Fibroblast of villous mesenchyme (primary cell): Measurements from ENCODE around the gene EPHB3. TPM values are rescaled to one million over a fixed set of nuclear protein-coding genes. Genes with fewer than 3 reads are reported as not detected.
"Not testable (repeated sequence)": the region's sequence is repeated elsewhere in the genome, so short reads cannot be mapped to it uniquely, and the experiment has no call there.

ENCODE experiments used
- DNase-seq: peaks from one replicate; pipeline ENCODE4 v3.0.0-alpha.2; 2010; ENCODE audit warnings: low read depth
- H3K4me3 ChIP-seq: 2 replicates; pipeline ENCODE4 v1.5.1; 2011; ENCODE audit warnings: low read depth, mild to moderate bottlenecking, low read length
- total RNA-seq: library from RNA; depleted of rRNA; stranded (reverse); fragments of >200 nt; gene quantifications from 2 replicates; pipeline ENCODE4 v1.2.3, GENCODE V29; 2012
- TF ChIP-seq, protein P1 (sequence below): IDR thresholded peaks from 2 replicates; pipeline ENCODE4 v1.5.1; 2012; ENCODE audit warnings: low read depth, mild to moderate bottlenecking, low read length; ENCODE audit not compliant: insufficient read depth

The EPHB3 gene
- total RNA-seq, 1 donor: 2.2 TPM

DNA sequence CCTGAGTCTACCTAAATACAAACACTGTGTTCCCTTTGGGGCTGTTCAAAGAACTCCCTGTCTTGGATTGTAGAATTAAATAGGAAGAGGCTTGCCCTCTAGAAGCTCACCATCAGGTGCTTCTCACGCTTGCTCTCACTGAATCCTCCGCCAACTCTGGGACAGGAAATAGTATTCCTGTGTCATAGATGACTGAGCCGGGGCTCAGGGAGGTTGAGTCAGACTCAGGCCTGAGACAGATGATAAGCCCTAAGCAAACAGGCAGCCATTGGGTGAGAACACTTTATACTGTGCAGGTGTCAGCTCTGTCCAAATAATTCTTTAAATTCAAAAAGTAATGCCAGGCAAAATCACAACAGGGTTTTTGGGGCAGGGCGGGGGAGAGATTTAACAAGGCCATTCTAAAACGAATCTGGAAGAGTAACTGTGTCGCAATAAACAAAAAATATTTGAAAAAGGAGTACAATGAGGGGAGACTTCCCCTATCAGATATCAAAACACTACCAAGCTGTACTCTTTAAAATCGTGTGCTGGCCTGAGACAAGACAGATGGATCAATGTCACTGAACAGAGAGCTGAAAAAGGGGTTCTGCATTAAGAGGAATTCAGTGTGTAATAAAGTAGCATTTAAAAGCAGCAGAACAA, 59.0 kb downstream of the EPHB3 start:
- TF ChIP-seq, protein P1, sequence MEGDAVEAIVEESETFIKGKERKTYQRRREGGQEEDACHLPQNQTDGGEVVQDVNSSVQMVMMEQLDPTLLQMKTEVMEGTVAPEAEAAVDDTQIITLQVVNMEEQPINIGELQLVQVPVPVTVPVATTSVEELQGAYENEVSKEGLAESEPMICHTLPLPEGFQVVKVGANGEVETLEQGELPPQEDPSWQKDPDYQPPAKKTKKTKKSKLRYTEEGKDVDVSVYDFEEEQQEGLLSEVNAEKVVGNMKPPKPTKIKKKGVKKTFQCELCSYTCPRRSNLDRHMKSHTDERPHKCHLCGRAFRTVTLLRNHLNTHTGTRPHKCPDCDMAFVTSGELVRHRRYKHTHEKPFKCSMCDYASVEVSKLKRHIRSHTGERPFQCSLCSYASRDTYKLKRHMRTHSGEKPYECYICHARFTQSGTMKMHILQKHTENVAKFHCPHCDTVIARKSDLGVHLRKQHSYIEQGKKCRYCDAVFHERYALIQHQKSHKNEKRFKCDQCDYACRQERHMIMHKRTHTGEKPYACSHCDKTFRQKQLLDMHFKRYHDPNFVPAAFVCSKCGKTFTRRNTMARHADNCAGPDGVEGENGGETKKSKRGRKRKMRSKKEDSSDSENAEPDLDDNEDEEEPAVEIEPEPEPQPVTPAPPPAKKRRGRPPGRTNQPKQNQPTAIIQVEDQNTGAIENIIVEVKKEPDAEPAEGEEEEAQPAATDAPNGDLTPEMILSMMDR: no peak
- peak; percentile 13 for DNase-seq
- no peak overlapping the region for H3K4me3 ChIP-seq

DNA sequence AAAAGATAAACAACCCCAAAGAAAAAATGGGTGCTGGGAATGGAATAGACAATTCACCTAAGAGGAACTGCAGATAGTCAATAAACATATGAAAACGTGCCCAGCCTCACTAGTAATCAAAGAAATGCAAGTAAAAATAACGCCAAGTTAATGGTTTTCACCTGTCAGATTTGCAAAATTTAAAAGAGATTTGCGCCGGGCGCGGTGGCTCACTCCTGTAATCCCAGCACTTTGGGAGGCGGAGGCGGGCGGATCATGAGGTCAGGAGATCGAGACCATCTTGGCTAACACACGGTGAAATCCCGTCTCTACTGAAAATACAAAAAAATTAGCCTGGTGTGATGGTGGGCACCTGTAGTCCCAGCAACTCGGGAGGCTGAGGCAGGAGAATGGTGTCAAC, 60.6 kb downstream of the EPHB3 start:
- not testable (repeated sequence) for H3K4me3 ChIP-seq, DNase-seq

GRCh38 chr3:184626923-184627322, 65.3 kb downstream of the EPHB3 start:
- TF ChIP-seq, protein P1: no peak
- no peak overlapping the region for H3K4me3 ChIP-seq
- no peak for DNase-seq

DNA sequence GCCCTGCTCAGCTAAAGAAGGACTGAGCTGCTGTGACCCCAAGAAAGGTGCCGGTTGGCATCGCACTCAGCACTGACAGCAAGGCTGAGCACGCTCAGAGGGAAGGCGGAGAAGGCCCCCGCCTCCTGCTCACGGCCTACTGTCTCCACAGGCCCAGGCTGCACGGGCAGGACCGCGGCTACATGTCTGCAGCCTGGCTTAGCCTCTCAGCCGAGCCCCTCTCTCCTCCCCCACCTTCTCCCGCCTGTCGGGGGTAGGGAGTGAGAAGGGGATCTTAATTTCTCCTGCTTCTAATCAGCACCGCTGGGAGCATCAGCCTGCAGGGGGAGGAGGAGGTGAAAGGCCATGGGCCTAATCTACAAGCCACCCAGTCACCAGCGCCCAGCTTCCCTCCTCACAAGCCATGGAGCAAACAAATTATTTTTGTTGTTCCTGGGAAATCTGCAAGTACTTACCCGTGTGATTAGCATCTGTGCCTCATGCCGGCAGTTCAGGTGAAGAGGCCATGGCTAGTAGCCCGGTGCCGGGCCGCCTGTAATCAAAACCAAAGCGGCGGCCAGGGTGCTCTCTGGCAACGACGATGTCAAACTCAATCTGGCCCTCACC, 68.1 kb downstream of the EPHB3 start:
- DNase-seq: no peak
- TF ChIP-seq, protein P1: no peak
- no peak overlapping the region for H3K4me3 ChIP-seq

DNA sequence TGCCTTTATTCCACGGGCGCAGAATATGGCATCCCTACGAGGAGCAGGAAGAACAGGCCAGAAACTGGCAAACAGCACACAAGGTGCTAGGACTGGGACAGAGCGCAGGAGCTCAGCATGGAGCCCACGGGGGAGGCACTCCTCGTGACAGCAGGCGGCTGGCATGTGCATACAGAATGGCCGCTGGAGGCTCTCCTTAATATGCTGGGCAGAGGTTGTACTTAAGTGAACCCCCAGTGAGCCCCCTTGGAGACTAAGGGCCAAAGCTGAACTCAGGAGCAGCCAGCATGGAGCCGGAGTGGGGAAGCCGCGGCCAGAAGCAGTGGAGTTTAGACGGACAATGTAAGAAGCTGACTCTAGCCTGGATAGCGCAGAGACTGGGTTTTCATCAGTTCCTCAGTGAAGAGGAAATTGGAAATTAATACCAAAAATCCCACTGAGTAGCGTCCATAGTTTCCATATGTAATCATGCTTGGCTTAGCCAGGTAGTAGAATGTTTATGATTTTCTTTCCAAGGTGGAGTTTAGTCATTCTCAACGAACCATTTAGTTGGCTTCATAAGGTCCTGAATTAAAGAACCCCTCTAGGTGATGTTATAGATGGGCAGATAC, 69.4 kb downstream of the EPHB3 start:
- no peak overlapping the region for H3K4me3 ChIP-seq
- TF ChIP-seq, protein P1: no peak
- no peak for DNase-seq

DNA sequence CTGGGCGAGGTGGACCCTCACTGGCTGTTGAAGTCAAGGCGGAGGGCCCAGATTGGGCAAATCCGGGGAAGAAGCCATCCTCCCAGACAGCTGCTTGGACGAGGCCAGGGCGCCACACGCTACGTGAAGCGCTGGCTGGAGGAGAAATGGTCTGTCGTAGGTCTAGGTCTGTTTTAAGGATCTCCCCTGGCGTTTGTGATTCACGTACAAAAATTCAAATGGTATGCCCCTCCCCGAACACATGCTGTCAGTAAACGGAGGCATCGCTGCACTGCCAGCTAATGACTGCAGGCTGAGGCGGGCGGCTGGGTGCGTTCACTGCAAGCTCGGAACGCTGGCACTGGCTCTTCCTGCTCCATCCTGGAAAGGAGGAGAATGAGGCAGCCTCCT, 69.9 kb downstream of the EPHB3 start:
- DNase-seq: no peak
- H3K4me3 ChIP-seq: no peak overlapping the region
- TF ChIP-seq, protein P1: no peak

Other genes with a start within 250 kb of the EPHB3 start
- gene EIF4G1, start 247.2 kb upstream of the EPHB3 start, total RNA-seq: 252 and 288 TPM in 2 replicates
- 13.9 and 17.3 TPM in 2 replicates for gene FAM131A, start 224.2 kb upstream of the EPHB3 start, total RNA-seq
- gene CLCN2, start 200.2 kb upstream of the EPHB3 start, total RNA-seq: 4.2 and 6.0 TPM in 2 replicates
- 39.6 and 61.3 TPM in 2 replicates for gene POLR2H, start 200.1 kb upstream of the EPHB3 start, total RNA-seq
- 0.32 and 0.86 TPM in 2 replicates for gene THPO, start 183.6 kb upstream of the EPHB3 start, total RNA-seq
- gene CHRD, start 181.7 kb upstream of the EPHB3 start, total RNA-seq: 1.7 and 3.5 TPM in 2 replicates
- gene MAGEF1, start 150.3 kb downstream of the EPHB3 start, total RNA-seq: 20.6 and 23.7 TPM in 2 replicates